CD4-positive, CD25-positive, alpha-beta regulatory T cell (primary cell): Measurements from ENCODE around the gene KIF24. TPM values are rescaled to one million over a fixed set of nuclear protein-coding genes. Genes with fewer than 3 reads are reported as not detected.
"Not testable (repeated sequence)": the region's sequence is repeated elsewhere in the genome, so short reads cannot be mapped to it uniquely, and the experiment has no call there.

Source experiments
- ATAC-seq, 2 donors: fragments of 150-1000 bp; cut with Tn5 transposase; one replicate each; pipeline ENCODE4 v1.10.0; 2021; ENCODE audit warnings: low read depth in 2 of 2, moderate number of reproducible peaks in 2 of 2, moderate library complexity in 1 of 2
- DNase-seq, 3 donors: peaks; one replicate each; pipeline versions ENCODE4 v3.0.0 to v3.0.0-alpha.2; 2012 to 2022; ENCODE audit warnings: mixed read lengths in 1 of 3
- H3K27ac ChIP-seq: one replicate; pipeline ENCODE4 v1.7.0; 2013; ENCODE audit warnings: mild to moderate bottlenecking, low read length; ENCODE audit not compliant: insufficient read depth, poor library complexity, severe bottlenecking
- H3K27me3 ChIP-seq: one replicate; pipeline ENCODE4 v1.7.0; 2013; ENCODE audit warnings: low read length; ENCODE audit not compliant: control insufficient read depth, insufficient read depth
- H3K36me3 ChIP-seq: one replicate; pipeline ENCODE4 v1.7.0; 2013; ENCODE audit warnings: mild to moderate bottlenecking, low read length, moderate library complexity; ENCODE audit not compliant: control insufficient read depth, insufficient read depth
- H3K4me1 ChIP-seq: 2 replicates; pipeline ENCODE4 v1.7.0; 2013; ENCODE audit warnings: mild to moderate bottlenecking, low read length; ENCODE audit not compliant: insufficient read depth, control insufficient read depth, poor library complexity, severe bottlenecking
- H3K4me3 ChIP-seq: one replicate; pipeline ENCODE4 v1.7.0; 2013; ENCODE audit warnings: low read depth, mild to moderate bottlenecking, low read length, moderate library complexity
- H3K9me3 ChIP-seq, 2 experiments: 1 replicate in 1 of 2; 2 replicates in 1 of 2; pipeline ENCODE4 v1.7.0; 2013; ENCODE audit warnings: low read length in 2 of 2, mild to moderate bottlenecking in 1 of 2, moderate library complexity in 1 of 2; ENCODE audit not compliant: control insufficient read depth in 2 of 2
- H3K27ac Mint-ChIP-seq, 3 donors: one replicate each; pipeline ENCODE4 v1.8.0; 2020 to 2022; ENCODE audit warnings: mild to moderate bottlenecking in 3 of 3, mixed read lengths in 3 of 3, moderate library complexity in 2 of 3
- H3K27me3 Mint-ChIP-seq: one replicate; pipeline ENCODE4 v1.8.0; 2022; ENCODE audit warnings: mild to moderate bottlenecking, mixed read lengths
- H3K36me3 Mint-ChIP-seq: one replicate; pipeline ENCODE4 v1.8.0; 2020; ENCODE audit warnings: mixed read lengths
- H3K4me1 Mint-ChIP-seq, 4 donors: one replicate each; pipeline ENCODE4 v1.8.0; 2020 to 2022; ENCODE audit warnings: mixed read lengths in 4 of 4, mild to moderate bottlenecking in 1 of 4
- H3K4me3 Mint-ChIP-seq, 4 donors: one replicate each; pipeline ENCODE4 v1.8.0; 2020 to 2022; ENCODE audit warnings: mild to moderate bottlenecking in 4 of 4, mixed read lengths in 4 of 4, moderate library complexity in 3 of 4
- H3K9me3 Mint-ChIP-seq, 7 donors: one replicate each; pipeline ENCODE4 v1.8.0; 2020 to 2022; ENCODE audit warnings: mixed read lengths in 7 of 7, mild to moderate bottlenecking in 3 of 7, moderate library complexity in 2 of 7
- polyA plus RNA-seq, 4 donors: library from polyadenylated mRNA; unstranded; fragments of 300-500 nt; fragmentation: Illumina TruSeq; gene quantifications; one replicate each; pipeline ENCODE4 v1.2.3, GENCODE V29; 2021
- total RNA-seq: library from RNA; stranded (reverse); gene quantifications from one replicate; pipeline ENCODE4 v1.2.3, GENCODE V29; 2022

The KIF24 gene
- total and polyA plus RNA-seq, 5 donors from 2014 or later: 0.21 to 0.25 TPM; not detected in 3

DNA sequence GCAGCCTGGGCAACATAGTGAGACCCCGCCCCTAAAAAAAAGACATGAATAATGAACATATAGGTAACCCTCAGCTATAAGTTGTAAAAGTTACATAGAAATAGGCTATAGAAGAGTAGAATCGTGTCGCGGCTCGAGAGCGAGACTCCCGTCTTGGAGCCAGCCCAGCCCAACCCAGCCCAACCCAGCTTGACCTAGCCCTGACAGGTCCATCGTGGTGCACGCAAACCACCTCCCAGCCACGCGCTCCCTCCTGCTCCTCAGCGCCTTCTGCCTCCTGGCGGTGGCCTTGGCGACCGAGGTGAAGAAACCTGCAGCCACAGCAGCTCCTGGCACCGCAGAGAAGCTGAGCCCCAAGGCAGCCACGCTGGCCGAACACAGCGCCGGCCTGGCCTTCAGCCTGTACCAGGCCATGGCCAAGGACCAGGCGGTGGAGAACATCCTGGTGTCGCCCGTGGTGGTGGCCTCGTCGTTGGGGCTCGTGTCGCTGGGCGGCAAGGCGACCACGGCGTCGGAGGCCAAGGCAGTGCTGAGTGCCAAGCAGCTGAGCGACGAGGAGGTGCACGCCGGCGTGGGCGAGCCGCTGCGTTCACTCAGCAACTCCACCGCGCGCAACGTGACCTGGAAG, 10.8 kb downstream of the KIF24 start:
- H3K4me1 Mint-ChIP-seq: peaks cover 0 to 1% (median 0%) of the 10 kb centered on the region in 4 donors
- H3K4me3 Mint-ChIP-seq: no peak overlapping the region
- no peaks in the 10 kb centered on the region for H3K27me3 Mint-ChIP-seq
- Histone ChIP-seq H3K27me3 (no peaks in the 10 kb centered on the region), H3K4me1 (no peaks in the 10 kb centered on the region), H3K27ac (no peak overlapping the region), H3K36me3 (no peaks in the 10 kb centered on the region), H3K4me3 (no peak overlapping the region), H3K9me3 (no peaks in the 10 kb centered on the region)
- DNase-seq: no peak
- H3K36me3 Mint-ChIP-seq: no peaks in the 10 kb centered on the region
- ATAC-seq: no peak
- no peak overlapping the region for H3K27ac Mint-ChIP-seq
- H3K9me3 Mint-ChIP-seq: peaks cover 0 to 2% (median 0%) of the 10 kb centered on the region in 7 donors

DNA sequence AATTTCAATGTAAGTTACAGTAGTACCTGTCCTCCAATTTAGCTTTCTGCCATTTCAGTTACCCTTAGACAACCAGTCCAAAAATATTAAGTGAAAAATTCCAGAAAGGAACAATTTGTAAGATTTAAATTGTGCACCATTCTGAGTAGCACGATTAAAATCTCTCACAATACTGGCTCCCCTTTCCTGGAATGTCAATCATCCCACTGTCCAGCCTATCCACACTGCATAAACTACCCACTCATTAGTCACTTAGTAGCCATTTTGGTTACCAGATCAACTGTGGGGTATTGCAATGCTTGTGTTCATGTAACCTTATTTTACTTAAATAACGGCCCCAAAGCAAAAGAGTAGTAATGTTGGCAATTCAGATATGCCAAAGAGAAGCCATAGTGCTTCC, 11.6 kb downstream of the KIF24 start:
- no peak for DNase-seq
- Histone ChIP-seq H3K27me3 (no peaks in the 10 kb centered on the region), H3K9me3 (no peaks in the 10 kb centered on the region), H3K36me3 (no peaks in the 10 kb centered on the region), H3K27ac (no peak overlapping the region), H3K4me1 (no peaks in the 10 kb centered on the region), H3K4me3 (no peak overlapping the region)
- no peak overlapping the region for H3K27ac Mint-ChIP-seq
- peaks cover 0 to 2% (median 0%) of the 10 kb centered on the region in 7 donors for H3K9me3 Mint-ChIP-seq
- H3K27me3 Mint-ChIP-seq: no peaks in the 10 kb centered on the region
- H3K4me3 Mint-ChIP-seq: no peak overlapping the region
- no peaks in the 10 kb centered on the region for H3K36me3 Mint-ChIP-seq
- peaks cover 0 to 1% (median 0%) of the 10 kb centered on the region in 4 donors for H3K4me1 Mint-ChIP-seq
- no peak for ATAC-seq

DNA sequence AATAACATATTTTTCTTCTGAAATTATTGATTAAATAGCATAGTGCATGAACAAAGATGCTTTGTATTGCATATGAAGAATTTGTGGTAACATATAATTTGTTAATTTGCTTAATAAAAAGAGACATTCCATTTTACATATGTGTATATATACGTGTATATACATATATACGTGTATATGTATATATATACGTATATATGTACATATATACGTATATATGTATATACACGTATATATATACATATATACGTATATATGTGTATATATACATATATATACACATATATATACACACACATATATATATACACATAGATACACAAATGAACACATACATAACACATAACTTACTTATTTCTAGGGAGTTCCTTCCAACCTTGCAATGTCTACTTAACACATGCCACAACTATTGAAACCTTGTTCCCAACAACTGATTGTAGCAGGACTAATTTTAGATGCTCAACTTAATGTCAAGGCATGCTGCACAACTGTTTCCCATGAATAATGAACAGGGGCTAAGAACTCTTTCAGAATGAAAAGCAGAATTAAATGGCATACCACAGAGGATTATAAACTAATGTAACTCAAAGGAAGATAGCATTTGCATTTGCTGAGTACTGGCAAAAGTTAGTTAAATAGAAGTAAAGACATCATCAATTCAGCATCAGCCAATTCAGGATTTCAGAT, 17.4 kb downstream of the KIF24 start:
- H3K4me3 ChIP-seq: no peak overlapping the region
- ATAC-seq (no peak), DNase-seq (no peak)
- H3K9me3 Mint-ChIP-seq: no peaks in the 10 kb centered on the region
- peaks cover 0 to 4% (median 0%) of the 10 kb centered on the region in 4 donors for H3K4me1 Mint-ChIP-seq
- no peaks in the 10 kb centered on the region for H3K36me3 ChIP-seq
- no peaks in the 10 kb centered on the region for H3K4me1 ChIP-seq
- H3K9me3 ChIP-seq: no peaks in the 10 kb centered on the region
- no peaks in the 10 kb centered on the region for H3K36me3 Mint-ChIP-seq
- no peak overlapping the region for H3K27ac ChIP-seq
- H3K27me3 ChIP-seq: no peaks in the 10 kb centered on the region
- H3K4me3 Mint-ChIP-seq: no peak overlapping the region
- no peak overlapping the region for H3K27ac Mint-ChIP-seq
- H3K27me3 Mint-ChIP-seq: no peaks in the 10 kb centered on the region

DNA sequence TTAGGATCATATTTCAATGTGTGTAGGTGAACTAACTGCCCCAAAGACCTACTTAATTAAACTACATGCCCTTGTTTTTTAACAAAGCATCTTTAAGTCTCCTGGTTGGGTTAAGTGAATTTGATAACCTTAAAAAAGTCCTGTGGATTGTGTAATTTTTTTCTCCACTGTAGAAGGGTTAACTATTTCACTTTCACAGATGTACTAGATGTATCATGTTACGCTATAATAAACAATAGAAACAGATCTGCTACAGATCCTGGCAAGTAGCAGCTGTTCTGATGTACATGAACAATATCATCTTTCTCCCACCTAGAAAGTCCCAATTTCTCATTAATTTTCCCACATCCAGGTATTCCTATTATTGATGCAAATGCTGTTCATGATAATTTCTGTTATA, 18.9 kb downstream of the KIF24 start:
- Mint-ChIP-seq H3K27ac (no peak overlapping the region), H3K36me3 (no peaks in the 10 kb centered on the region), H3K4me3 (no peak overlapping the region), H3K27me3 (no peaks in the 10 kb centered on the region), H3K9me3 (no peaks in the 10 kb centered on the region), H3K4me1 (peaks cover 0 to 4% (median 0%) of the 10 kb centered on the region in 4 donors)
- no peaks in the 10 kb centered on the region for H3K27me3 ChIP-seq
- no peak overlapping the region for H3K4me3 ChIP-seq
- no peaks in the 10 kb centered on the region for H3K36me3 ChIP-seq
- DNase-seq: no peak
- H3K4me1 ChIP-seq: no peaks in the 10 kb centered on the region
- no peaks in the 10 kb centered on the region for H3K9me3 ChIP-seq
- no peak for ATAC-seq
- no peak overlapping the region for H3K27ac ChIP-seq

DNA sequence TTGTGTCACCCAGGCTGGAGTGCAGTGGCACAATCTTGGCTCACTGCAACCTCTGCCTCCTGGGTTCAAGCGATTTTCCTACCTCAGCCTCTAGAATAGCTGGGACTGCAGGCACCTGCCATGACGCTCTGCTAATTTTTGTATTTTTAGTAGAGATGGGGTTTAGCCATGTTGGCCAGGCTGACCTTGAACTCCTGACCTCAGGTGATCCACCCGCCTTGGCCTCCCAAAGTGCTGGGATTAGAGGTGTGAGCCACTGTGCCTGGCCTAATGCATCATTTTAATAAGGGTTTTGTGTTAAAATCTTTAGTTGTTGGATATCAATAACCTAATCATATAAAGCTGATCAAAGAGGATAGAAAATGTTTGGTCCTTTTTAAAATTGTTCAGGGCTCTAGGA, 20.8 kb downstream of the KIF24 start:
- not testable (repeated sequence) for DNase-seq, H3K36me3 ChIP-seq, H3K27me3 ChIP-seq, H3K36me3 Mint-ChIP-seq, H3K4me1 ChIP-seq, H3K9me3 Mint-ChIP-seq, H3K4me3 ChIP-seq, H3K4me1 Mint-ChIP-seq, ATAC-seq, H3K27ac ChIP-seq, H3K27me3 Mint-ChIP-seq, H3K9me3 ChIP-seq, H3K4me3 Mint-ChIP-seq
- peak overlapping the region in 1 of 3 donors; percentile 46 for H3K27ac Mint-ChIP-seq

DNA sequence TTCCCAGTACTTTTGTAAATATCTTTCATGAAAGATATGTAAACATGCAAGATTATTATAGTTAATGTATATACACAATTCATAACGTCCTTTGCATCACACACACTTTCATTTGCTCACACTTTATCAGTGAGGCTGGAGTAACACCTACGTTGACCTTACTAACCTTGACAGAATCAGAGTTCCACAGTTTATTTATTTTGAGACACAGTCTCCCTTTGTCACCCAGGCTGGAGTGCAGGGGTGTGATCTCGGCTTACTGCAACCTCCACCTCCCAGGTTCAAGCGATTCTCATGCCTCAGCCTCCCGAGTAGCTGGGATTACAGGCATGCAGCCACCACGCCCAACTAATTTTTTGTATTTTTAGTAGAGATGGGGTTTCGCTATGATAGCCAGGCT, 28.0 kb downstream of the KIF24 start:
- not testable (repeated sequence) for H3K27me3 Mint-ChIP-seq, H3K27ac Mint-ChIP-seq, H3K4me1 Mint-ChIP-seq, H3K4me3 ChIP-seq, H3K27me3 ChIP-seq, DNase-seq, H3K9me3 Mint-ChIP-seq, H3K36me3 ChIP-seq, H3K36me3 Mint-ChIP-seq, H3K4me1 ChIP-seq, H3K9me3 ChIP-seq, ATAC-seq, H3K4me3 Mint-ChIP-seq, H3K27ac ChIP-seq

DNA sequence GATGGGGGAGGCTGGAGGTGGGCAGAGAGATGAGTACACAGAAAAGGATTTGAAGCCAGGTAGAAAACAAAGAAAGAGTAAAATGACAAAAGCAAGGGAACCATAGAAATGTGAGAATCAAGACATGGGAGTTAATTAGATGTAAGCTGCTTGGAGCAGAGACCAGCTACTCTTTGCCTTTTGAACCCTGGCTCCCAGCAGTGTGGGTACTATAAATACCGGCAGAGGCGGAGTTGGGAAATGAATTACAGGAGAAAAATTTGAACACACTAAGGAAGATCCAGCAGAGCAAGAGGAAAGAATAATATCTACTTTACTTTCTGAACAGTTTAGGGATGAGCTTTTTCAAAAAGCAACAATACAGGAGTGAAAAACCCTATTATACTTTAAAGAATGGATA, 36.5 kb downstream of the KIF24 start:
- H3K4me1 Mint-ChIP-seq: peaks cover 0 to 4% (median 2%) of the 10 kb centered on the region in 4 donors
- no peaks in the 10 kb centered on the region for H3K36me3 Mint-ChIP-seq
- Histone ChIP-seq H3K4me3 (no peak overlapping the region), H3K27me3 (no peaks in the 10 kb centered on the region), H3K9me3 (no peaks in the 10 kb centered on the region), H3K4me1 (no peaks in the 10 kb centered on the region), H3K36me3 (no peaks in the 10 kb centered on the region), H3K27ac (no peak overlapping the region)
- ATAC-seq: no peak
- H3K4me3 Mint-ChIP-seq: no peak overlapping the region
- no peaks in the 10 kb centered on the region for H3K27me3 Mint-ChIP-seq
- H3K9me3 Mint-ChIP-seq: no peaks in the 10 kb centered on the region
- DNase-seq: no peak
- H3K27ac Mint-ChIP-seq: no peak overlapping the region

DNA sequence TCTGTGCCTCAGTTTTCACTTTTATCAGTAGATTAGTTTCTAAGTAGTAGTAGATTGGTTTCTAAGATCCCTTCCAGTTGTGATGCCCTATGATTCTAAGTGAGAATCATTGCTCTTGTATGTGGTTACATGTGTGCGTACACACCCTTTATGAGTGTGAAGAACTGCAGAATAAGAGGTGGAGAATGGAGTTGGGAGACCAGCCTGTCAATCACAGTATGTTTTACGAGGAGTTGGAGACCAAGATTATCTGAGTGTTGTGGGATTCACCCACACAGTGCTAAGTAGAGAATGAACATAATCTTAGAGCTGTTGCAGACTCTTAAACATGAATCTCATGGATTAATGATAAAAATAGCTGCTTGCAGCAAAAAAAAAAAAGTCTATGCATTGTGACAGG, 37.6 kb downstream of the KIF24 start:
- H3K27me3 Mint-ChIP-seq: no peaks in the 10 kb centered on the region
- Histone ChIP-seq H3K4me1 (no peaks in the 10 kb centered on the region), H3K36me3 (no peaks in the 10 kb centered on the region), H3K27me3 (no peaks in the 10 kb centered on the region), H3K4me3 (no peak overlapping the region), H3K27ac (no peak overlapping the region), H3K9me3 (no peaks in the 10 kb centered on the region)
- H3K27ac Mint-ChIP-seq: no peak overlapping the region
- peaks cover 0 to 4% (median 2%) of the 10 kb centered on the region in 4 donors for H3K4me1 Mint-ChIP-seq
- no peak overlapping the region for H3K4me3 Mint-ChIP-seq
- DNase-seq: no peak
- H3K36me3 Mint-ChIP-seq: no peaks in the 10 kb centered on the region
- H3K9me3 Mint-ChIP-seq: no peaks in the 10 kb centered on the region
- no peak for ATAC-seq
